ENCODE data around the gene CABP2.

Gene CABP2

DNA sequence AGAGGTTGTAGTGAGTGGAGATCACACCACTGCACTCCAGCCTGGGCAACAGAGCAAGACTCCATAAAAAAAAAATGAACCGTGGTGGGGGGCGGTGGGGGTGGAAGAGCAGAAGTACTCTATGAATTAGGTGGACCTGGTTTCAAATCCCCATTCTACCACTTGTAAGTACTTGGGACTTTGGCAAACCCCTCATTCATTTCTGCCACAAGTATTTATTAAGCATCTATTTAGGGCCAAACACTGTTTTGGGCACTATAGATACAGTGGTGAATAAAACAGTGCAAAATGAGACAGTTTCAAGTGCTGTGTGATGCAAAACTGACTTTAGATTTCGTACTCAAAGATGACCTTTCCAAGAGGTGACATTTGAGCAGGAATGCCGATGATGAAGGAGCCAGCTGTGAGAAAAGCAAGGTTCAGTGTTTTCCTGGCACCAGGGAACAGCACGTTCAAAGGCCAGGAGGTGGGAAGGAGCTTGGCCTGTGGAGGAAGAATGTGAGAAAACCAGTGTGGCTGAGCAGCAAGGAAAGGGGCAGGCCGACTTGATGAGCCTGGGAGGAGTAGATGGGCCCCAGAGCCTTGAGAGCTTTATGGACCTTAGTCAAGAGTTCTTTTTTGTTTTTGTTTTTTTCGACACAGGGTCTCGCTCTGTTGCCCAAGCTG lies 52.8 kb downstream of the CABP2 start:
- DNase-seq: no peak

DNA sequence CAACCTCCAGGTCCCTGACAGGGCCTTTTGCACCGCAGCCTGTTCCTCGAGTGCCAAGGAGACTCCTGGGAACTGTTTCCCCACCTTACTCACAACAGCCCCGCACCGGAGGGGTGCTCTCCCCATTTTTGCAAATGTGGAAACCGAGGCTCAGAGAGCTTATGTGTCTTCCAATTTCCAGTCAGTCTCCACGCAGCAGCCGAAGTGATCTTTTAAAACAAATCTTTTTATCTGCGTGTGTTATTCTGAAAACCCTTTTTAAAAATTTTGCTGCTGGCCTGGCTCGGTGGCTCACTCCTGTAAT lies 53.8 kb downstream of the CABP2 start:
- DNase-seq: no peak
